HG03025 (cell line): ENCODE results near the gene ARHGAP10.

ENCODE experiments used
- ATAC-seq: cut with Tn5 transposase; IDR thresholded peaks from one replicate; pipeline ENCODE4 v1.9.1; 2021; ENCODE audit warnings: mild to moderate bottlenecking, moderate library complexity; ENCODE audit not compliant: unreplicated experiment, low FRiP score

The ARHGAP10 gene

GRCh38 chr4:148109216-148109615, 377.3 kb downstream of the ARHGAP10 start:
- ATAC-seq, result no peak

GRCh38 chr4:148110169-148110568, 378.3 kb downstream of the ARHGAP10 start:
- ATAC-seq, result no peak

- ATAC-seq, result no peak
Measured at GRCh38 chr4:148112231-148112982, 380.5 kb downstream of the ARHGAP10 start.

DNA sequence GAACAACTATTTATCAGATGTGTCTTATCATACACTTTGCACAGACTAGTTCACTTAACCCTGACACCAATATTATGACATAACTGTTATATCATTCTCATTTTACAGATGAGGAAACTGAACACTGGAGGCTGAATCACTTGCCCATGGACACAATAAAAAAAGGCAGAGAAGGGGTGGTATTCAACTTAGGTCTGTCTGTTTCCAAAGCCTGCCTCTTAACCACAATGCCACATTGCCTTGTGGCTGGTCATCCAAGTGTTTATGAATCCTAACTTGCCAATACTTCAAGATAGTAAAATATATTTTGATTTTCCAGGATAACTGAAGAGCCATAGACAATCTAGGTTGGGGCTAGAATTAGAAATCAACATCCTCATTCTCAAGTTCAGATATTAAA, 382.5 kb downstream of the ARHGAP10 start:
- no peak for ATAC-seq

GRCh38 chr4:148116264-148116663, 384.4 kb downstream of the ARHGAP10 start:
- ATAC-seq, result no peak

DNA sequence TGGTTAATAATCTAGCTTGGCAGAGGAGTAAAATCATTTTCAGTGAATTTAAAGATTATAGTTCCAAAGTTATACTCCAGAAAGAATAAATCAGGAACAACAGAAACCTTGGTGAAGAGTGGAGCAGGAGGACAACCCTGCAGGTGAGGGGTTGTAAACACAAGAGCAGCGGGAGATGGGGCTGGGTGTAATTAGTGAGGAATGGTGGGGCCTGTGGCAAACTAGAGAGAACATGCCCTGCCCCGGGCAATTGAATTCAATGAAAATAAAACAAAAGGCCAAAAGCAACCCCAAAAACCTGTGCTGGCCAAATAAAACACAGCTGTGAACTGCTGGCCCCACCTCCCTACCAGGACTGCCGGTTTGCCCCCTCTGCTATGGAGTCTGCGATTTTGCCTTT, 385.1 kb downstream of the ARHGAP10 start:
- ATAC-seq, result no peak

DNA sequence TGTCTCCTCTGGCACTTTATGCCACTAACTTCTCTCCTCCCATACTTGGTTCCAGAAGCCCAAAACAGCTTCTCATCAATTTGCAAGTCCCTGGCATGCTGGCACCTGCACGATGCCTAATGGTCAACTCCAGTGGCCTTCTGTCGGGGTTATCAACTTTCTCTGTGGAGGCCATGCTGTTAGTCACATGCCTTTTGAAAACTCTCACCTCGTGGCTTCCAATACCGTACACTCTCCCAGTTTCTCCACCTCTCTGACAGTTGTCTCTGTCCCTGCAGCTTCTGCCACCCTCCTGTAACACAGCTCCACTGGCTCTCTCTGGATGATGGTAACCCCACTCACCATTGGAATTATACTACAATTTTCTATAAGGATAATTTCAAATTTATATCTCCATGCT, 386.3 kb downstream of the ARHGAP10 start:
- ATAC-seq, result no peak

DNA sequence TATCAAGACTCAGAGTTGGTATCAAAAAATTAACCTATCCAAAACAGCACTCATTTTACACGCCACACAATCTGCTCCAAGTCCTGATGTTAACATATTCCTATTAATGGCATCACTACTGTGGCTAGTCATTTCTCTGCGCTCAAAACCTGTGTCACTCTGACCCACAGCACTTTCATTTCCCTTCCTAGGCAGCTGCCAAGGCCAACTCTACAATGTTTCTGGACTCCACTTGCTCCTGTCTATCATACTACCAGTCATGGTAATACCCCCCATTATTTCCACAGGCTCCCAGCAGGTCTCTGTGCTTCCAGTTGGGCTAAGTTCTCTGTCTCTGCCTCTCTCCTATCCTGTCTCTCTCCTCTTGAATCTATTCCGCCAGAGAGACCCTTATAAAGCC, 386.7 kb downstream of the ARHGAP10 start:
- no peak for ATAC-seq

GRCh38 chr4:148120216-148120615, 388.3 kb downstream of the ARHGAP10 start:
- ATAC-seq, result no peak
